SKM-1 (cell line): ENCODE measurements around the gene CDKN2AIPNL.

Experiments used
- DNase-seq: peaks from one replicate; lab custom pipeline; 2025; ENCODE audit not compliant: unreplicated experiment; lab: John Stamatoyannopoulos, UW

The CDKN2AIPNL gene, protein sequence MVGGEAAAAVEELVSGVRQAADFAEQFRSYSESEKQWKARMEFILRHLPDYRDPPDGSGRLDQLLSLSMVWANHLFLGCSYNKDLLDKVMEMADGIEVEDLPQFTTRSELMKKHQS

DNA sequence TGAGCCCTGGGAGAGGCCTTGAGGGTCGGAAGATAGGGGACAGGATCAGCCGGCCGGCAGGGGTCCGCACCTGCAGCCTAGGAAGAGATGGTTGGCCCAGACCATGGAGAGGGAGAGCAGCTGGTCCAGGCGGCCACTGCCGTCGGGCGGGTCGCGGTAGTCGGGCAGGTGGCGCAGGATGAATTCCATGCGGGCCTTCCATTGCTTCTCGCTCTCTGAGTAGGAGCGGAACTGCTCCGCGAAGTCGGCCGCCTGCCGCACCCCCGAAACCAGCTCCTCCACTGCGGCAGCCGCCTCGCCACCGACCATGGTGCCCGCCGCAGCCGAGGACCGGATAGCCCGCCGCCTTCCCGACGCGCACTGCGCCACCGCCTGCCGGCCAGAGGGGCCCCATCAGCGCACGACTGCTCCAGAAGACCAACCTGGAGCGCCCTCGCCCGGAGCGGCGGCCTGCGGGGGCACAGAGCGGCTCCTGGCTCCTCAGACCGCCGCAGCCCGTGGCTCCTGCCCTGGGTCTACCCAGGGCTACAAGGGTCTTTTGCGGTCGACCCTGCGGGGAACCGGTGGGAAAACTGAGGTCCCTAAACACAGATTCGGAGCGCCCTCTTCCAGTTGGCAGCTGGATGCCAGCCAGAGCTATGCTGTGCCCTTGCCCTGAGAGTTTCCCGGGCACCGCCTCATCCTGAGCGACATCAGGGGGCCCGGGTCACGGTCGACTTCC lies at the start of gene CDKN2AIPNL:
TSS of gene CDKN2AIPNL (minus strand) at position 336 of the 721 bp plus-strand sequence. CDS start at position 309, 27 bp downstream.
- peak; percentile 85 for DNase-seq

DNA sequence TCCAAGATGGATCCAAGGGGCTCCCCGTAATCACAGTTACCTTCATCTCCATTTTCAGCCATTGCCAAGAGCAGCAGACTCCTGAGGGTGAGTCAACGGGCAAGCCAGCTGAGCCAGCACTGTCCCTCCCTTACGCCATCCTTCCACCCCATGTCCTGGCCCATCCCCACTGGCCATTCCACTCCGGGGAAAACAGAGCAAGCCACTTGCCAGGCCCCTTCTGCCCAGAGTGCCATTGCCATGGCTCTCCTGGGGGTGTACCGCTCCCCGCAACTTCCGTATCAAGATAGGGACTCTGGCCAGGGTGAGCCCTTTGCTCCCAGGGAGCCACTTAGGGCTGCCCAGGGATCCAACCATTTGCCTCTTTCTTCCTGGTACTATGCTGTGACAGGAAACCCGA lies 48.9 kb upstream of the CDKN2AIPNL start:
- no peak for DNase-seq

DNA sequence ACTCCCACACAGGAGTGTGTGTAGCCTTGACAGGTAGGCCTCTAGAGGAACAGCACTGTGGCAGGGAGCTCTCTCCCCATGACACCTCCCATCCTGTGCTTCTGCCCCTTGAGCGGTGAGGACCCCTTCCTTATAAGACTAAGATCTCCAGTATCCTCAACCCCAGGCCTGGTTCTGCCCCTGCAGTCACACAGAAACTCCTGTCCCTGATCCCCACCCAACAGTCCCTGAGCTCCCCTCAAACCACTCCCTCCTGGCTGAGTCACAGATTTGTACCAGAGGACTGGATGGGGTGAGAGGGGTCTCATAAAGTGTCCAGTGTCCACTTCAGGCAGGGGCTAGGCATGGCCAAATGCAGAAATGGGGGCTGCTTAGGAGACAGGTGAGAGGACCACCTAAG lies 47.8 kb upstream of the CDKN2AIPNL start:
- DNase-seq: no peak

DNA sequence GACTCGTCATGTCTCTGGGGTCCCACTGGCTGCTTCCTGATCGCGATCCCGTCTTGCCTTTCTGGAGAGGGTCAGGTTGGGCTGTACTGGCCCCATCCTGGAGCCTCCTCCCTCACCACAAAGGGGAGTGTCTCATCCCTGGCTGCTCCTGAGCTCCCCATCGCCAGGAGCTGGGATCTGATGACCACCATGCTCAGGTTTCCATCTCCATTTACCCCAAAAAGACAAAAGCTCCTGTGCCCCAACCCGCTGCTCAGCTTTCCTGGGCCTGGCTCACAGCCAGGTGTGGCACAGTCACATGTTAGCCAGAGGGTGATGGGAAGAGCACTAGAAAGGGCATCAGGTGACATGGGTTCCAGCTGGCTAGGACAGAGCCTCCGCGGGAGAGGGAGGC lies 47.3 kb upstream of the CDKN2AIPNL start:
- no peak for DNase-seq

DNA sequence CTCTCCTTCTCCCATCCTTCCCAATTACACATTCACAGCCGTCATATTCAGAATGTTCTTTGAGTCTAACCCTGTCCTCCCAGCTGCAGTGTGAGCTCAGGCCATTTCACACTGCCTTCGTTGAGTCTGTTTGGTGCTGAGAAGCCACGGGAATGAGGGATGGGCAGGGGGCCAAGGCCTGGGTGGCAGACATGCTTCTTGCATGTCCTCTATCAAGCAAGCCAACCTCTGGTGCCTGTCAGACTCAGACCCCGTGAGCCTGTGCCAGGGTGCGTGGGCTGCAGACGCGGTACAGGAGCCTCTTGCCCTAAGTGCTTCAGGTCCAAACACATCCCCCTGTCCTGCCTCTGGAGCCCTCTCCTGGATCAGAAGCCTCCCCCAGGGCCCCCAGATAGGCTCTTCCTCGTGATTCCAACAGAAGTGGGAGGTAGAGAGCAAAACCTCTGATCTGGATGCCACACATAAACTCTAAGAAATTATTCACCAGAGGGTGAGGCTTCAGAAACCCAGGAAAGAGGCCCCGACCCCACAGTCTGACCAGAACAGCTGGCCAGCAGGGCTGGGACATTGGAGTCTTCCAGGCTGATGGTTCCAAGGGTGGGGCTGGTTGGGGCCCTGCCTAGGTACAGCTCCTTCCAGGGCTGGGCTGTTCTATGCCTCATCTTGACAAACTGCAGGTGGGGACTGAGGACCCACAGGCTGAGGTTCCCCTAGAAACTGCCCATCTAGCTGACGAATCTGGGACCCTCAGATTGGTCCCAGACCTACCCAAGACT lies 46.7 kb upstream of the CDKN2AIPNL start:
- DNase-seq: no peak

DNA sequence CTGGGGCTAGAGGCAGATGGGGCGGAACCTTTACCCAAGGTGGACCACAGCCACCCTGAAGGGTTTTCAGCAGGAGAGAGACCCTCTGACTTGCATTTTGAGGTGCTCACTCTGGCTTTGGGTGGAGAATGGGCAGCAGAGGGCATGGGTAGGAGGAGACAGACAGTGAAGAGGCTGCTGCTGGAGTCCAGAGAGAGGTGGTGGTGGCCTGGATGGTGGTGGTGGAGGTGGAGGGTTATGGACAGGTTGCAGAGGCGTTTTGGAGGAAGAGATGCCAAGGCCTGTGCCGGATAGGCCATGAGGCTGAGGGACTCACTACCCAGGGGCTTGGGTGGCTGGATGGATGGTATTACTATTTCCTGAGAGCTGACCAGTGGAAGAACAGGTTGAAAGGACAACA lies 46.1 kb upstream of the CDKN2AIPNL start:
- no peak for DNase-seq

DNA sequence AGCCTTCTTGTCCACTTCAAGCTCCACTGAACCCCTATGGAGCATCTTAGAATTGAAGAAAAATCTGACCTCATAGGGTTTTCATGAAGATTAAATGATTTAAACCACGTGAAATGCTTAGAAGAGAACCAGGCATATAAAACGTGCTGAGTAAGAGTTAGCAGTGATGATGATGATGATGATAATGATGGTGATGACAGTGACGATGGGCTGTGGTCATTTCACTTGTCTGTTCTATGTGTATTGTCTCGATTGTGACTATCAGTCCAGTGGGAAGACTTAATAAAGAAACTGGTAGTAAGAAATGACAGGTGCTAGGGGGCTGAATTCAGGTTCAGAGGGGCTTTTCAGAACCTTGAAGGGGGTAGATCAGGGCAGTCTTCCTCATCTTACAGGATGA lies 45.1 kb upstream of the CDKN2AIPNL start:
- DNase-seq: no peak

DNA sequence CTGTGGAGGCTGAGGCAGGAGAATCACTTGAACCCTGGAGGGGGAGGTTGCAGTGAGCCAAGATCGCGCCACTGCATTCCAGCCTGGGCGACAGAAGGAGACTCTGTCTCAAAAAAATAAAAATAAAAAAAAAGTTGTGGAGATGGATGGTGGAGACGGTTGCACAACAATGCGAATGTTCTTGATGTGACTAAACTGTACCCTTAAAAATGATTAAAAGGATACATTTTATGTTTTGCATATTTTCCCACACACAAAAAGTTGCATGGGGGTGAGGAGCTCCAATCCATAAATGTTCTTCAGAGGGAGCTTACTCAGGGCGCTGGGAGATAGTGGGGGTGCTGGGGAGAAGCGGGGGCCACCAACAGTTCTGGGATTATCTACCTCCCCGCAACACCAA lies 43.8 kb upstream of the CDKN2AIPNL start:
- no peak for DNase-seq

DNA sequence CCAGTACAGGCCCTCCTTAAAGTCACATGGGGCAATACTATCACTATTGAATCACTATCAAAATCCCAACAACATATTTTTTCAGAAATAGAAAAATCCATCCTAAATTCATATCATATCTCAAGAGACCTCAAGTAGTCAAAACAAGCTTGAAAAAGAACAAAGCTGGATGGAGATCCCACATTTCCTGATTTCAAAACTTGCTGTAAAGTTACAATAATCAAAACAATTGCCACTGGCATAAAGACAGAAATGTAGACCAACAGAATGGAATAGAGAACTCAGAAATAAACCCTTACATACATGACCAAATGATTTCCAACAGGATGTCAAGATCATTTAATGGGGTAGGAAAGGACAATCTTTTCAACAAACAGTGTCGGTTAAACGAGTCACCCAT lies 41.3 kb upstream of the CDKN2AIPNL start:
- no peak for DNase-seq

DNA sequence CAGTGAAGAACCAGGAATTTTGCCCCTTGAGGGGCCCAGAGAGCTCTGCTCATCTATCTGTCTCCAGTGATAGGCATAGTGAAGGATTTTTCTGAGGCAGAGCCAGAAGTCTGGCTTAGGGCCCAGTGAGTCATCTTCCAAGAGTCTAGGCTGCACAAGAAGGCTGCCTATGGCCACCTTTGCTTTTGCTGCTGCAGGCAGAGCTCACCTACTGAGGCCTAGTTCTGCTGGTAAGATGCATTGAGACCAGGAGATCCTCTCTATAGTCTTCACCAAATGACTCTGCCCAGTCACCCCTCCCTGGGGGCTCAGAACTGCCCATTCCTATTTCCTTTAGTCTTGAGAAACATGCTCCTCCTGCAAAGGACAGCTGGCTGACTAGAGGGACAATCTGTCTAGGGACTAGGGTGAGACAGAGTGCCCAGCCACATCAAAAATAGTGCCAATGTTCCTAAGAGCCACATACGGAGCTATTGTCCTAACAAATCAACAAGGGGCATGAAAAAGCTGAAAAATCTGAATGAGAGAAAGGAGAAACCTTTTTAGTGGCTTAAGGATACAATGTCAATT lies 40.3 kb upstream of the CDKN2AIPNL start:
- no peak for DNase-seq

DNA sequence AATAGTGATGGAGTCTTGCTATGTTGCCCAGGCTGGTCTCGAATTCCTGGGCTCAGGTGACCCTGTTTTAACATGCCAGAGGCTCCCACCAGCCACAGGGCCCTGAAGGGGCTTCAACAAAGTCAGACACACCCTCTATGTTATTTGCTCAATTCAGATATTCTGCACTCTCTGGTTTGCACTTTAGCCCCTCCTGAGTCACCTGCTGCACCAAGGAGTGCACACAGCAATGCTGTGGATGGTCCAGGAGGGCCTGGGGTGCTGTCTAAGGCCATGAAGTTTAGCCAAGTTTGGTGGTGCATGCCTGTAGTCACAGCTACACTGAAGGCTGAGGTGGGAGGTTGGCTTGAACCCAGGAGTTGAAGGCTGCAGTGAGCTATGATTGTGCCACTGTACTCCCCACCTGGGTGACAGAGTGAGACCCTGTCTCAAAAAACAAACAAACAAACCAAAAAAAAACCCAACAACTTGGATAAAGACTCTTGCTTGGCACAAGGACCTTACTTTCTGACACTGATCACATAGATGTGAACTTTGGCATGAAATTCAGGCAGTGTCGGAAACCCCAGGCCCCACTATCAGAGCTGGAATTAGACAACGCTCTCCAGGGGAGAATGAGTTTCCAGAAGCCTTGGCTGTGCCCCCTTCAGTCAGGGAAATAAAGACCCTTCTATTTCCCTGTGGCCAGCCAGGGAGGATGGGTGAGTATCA lies 39.7 kb upstream of the CDKN2AIPNL start:
- DNase-seq: no peak

DNA sequence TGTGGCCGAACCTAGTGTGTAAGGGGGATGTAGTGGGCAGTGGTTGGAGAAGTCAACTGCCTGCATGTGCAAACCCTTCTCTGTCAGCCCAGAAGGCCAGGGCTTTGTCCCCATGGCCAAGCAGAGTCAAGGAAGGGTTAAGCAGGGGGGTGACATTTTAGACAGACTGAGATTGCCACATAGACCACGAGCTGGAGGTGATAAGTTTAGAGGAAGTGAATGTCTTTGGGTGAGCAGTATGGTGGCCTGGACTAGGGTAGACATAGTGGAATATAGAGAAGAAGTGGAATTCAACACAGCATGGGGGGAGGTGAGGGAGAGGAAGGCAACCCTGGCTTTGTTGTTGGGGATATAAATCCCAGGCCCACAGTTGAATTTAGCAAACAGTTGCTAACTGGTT lies 38.7 kb upstream of the CDKN2AIPNL start:
- peak; percentile 46 for DNase-seq

DNA sequence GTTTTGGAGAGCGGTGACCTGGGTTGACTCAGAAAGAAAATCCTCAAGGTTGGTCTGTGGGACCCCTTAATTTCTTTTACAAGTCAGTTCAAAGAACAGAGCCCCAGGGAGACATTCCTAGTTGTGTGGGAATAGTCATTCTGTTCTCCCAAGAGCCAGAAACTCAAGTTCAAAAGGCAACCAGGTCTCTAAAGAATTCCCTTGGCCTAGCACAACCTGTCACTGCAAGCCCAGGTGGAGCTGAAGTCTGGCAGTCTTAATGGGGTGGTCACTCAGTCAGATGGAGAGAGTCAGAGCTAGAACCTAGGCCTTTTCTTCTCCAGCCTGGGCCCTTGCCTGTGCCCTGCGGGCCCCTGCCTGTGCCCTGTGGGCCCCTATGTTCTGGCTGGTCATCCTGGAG lies 37.5 kb upstream of the CDKN2AIPNL start:
- no peak for DNase-seq

DNA sequence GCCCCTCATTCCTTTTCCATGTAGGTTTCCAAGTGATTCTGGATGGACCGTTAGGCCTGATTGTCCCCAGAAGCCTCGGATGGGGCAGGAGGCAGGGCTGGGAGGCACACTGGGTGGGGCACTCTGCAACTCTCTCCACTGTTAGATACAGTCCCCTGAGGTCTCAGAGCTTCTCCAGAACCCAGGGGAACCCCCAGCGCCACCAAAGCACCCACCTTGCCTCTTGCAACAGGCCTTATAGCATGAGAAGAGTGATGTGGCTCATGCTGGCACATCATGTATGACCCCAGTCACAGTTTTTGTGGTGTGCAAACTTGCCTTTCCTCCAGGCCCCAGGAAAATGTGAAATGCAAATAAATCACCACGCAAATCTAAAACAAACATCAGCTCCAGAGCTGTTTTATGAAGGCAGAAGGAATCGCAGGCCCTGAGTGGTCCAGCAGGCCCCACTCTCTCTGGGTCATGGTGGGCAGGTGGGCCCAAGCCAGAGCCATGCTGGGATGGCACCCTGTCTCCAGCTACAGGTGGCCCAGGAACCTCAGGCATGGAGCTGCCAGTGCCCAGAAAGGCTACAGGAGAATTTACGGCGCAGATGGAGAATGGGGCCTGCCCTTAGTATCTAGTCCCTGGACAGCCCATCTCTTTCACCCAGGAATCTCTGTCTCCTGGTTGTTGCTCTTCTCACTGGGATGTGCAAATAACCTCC lies 36.3 kb upstream of the CDKN2AIPNL start:
- DNase-seq: no peak

DNA sequence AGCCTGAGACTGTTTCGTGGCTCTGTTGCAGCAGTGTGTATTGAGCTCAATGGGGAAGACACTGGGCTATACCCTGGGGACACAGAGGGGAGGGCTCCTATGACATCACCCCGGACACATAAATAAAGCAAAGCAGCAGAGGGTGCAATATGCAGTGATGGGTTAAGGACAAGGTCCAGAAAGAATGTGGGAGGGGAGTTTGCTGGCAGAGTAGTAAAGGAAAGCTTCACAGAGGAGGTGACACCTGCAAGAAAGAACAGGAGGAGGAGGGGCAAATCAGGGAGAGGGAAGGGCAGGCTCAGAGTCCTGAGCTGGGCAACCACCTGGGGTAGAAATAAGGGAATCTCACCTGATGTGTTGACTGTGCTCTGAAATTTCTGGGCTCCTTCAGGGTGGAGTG lies 35.3 kb upstream of the CDKN2AIPNL start:
- DNase-seq: no peak

DNA sequence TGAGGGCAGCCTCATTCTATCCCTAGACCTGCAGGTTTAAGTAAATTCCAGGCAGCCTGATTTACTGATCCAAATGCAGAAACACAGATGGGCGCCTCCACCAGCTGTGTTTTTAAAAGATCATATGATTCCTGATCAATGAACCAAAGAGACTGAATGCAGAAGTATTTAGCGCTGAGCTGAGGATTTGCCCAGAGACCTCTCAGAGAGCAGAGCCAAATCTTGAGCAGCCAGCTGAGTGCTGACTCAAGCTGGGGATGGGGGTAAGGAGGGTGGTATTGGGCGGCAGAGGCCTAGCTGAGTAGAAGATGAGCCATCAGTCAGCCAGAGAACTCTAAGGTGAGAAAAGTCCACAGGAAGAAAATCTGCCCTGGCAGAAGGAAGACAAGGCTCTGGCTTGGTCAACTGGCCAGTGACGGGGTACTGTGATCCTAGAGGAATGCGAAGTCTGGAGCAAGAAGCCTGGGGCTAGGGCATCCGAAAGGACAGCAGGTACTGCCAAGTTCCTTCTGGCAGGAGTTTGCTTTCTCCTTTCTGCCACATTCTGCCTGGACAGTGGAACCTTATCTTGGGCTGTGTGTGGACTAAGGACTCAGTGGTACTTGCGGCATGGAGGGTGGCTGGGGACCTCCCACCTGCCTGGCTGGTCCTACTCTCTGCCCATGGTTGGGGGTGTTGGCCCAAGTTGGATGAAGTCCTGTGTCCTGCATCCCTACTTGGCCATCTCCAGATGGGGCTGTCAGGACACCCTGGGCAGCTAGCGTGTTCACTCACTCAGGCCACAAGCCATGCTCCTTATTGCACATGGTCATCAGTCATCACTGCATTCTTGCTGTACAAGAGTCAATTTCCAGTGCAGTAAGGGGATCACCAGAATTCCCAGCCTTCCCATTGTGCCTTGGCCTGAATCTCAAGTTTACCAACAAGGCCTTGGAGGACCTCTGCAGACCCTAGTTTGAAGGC lies 34.5 kb upstream of the CDKN2AIPNL start:
- DNase-seq: no peak

DNA sequence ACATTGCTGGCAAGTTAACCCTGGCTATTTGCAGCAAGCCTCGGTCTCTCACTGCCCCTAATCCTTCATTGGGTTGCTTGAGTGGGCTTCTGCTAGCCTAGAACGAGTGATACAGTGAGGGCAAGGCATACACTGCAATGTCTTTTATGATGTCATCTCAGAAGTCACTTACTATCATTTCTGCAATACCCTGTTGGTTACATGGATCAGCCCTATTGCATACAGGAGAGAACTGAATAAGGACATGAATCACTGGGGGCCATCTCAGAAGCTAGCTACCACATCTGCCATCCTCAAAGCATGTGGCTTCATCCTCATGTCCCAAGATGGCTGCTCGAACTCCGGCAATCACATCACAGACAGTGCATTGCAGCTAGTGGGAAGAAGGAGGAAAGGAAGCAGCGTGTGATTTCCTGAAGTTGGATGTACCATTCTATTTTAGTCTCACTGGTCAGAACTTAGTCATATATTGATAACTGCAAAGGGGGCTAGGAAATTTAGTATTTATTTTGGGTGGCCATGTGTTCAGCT lies 33.3 kb upstream of the CDKN2AIPNL start:
- DNase-seq: no peak

DNA sequence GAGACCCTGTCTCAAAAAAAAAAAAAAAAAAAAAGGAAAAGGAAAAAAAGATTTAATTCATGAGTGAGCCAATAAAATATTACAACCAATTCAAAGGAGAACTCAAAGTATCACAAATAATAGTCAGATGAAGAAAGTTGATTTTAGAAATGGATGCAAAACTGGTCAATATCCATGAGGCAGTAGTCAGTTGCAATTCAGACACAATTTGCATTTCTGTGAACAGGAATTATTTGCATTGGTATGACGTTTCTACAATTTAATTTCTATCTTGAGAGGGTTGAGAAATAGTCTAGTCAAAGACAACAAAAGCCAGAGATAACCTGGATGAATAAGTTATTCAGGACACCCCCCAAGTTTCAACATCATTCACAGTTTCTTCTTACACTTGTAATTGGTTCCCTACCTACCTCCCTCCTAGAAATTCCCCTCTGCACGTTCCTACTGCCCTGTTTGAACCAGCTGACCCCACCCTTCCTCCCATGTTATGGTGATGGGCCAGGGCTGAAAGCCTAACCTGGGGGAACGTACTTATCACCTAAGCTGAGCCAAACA lies 28.6 kb upstream of the CDKN2AIPNL start:
- DNase-seq: no peak

DNA sequence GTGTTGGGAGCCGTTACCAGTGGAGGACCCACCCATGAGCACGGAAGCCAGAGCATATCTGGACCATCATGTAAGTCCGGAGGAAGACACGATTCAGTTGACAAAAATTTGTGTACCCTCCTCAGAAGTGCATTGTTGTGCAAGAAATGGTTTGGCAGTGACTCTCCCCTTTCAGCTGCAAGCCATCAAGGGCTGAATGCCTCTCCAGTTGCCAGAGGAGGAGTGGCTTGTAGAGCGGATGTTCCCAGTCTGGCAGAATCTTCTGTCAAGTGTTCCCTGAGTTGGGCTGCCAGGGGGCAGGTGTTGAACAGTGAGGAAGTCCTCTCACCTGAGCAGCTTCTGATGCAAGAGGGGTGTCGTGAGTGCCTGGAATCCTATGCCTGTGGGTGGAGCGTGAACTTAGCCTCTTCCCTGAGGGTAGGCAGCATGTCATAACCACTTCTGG lies 27.6 kb upstream of the CDKN2AIPNL start:
- DNase-seq: no peak
